Measurements from ENCODE around the gene FAM53A.

- TF ChIP-seq CTCF (conservative IDR thresholded peaks at IDR 0.05; ENCODE audit: low read length) = no peak
- no peak for TF ChIP-seq EZH2phosphoT487 (IDR thresholded peaks at IDR 0.05; ENCODE audit: borderline replicate concordance, low read depth, low read length)
These were observed 83.8 kb downstream of the FAM53A start for GRCh38 chr4:1600211-1600780.
